Activated CD4-positive, CD25-positive, alpha-beta regulatory T cell treated with anti-CD3 and anti-CD28 coated beads, Interleukin-2, amount 50 U/mL, for 16 hours (primary cell): ENCODE measurements around the gene ERC2.

Source experiments
- DNase-seq: peaks from one replicate; pipeline ENCODE4 v3.0.0-alpha.2; 2020; ENCODE audit warnings: low read depth, low spot score

Gene ERC2

DNA sequence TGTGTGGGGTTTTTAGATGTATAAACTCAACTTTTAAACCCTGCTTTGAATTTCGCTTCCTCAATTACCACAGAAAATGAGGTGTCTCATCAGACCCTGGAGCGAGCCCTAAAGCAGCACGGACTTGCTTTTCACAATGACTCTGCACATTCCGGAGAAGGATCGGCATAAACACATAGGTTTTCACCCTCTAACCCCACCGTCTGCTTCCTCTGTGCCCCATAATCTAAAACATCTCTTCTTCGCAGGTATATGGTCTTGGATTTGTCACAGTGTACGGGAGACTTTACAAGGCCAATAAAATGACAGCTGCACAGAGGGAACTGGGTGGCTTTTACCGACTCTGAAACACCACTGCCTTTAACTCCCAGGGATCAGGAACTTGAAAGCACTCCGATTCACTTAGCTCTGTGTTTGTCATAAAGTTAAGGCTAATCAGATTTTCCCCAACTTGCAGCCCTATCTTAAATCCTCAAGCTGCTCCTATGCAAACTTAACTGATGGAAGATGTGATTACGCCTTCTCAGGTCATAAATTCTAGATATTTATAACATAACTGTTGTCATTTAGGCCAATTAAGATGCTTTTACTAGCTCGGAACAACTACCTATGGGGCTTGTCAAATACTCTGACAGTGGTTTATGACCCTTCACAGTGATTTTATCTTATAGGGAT is 847.8 kb downstream of the ERC2 start:
- no peak for DNase-seq

DNA sequence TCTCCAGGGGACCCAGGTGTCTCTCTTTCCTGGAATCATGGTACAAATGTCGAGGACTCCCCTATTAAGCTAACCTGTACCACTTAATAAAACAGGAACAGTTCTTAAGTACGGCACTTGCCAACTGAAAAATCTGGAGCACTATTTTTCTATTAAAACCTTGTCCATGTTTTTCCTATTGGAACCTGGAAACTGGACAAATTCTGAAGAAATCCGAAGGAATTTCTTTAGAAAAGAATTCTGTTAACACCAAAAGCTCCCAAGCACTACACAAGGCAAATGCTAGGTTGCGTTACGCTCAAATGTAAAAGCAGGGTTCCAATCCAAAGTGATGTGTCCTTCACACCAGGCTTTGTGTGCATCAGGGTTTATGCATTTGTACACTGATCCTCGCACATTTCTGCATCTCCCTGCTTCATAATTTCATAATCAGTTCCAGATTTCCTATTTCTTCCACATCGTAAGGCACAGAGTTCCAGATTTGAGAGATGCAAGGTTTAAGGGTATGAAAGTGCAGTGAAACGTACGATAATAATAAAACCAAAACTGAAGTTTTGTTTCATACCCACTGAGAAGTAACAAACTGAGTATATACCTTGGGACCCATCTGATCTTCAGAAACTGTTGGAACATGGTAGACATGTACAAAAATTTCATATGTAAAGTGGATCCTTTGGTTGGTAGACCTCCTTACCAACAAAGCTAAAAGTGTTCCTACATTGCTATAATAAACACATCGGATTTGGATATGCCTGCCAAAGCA is 849.0 kb downstream of the ERC2 start:
- no peak for DNase-seq

DNA sequence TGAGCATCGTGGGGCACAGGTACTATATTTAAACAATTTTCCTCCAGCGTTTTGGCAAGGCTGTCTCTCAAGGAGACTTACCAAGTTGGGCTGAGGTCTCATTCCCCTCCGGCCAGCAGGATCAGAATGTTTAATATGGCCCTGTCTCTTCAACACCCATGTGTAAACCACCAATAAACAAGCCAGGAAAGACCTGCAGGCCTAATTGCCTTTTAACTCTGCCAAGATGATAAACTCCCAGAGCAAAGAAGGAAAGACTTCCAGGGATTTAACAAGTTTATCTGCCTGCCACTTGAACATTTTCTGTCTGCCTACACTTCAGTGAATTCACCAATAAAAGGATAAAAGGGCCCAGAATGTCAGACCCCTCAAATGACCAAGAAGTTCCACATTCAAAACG is 850.9 kb downstream of the ERC2 start:
- DNase-seq: no peak

DNA sequence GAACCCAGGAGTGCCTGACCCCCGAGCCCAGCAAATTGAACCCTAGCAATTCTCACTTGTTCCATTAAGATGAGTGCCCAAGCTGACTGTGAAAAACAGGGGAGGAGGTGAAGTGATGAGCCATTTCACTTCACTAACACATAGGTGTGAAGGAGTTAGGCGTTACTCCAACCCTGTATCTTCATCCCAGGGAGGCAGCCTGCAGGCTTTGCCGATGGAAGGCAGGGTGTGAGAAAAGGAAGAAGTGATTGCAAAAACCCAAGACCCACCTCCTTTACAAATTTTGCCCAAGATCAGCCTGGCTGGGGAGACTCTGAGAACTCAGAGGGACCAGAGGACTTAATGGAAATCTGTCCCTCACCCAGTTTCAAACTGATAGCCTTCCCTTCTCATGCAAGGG is 851.5 kb downstream of the ERC2 start:
- no peak for DNase-seq

DNA sequence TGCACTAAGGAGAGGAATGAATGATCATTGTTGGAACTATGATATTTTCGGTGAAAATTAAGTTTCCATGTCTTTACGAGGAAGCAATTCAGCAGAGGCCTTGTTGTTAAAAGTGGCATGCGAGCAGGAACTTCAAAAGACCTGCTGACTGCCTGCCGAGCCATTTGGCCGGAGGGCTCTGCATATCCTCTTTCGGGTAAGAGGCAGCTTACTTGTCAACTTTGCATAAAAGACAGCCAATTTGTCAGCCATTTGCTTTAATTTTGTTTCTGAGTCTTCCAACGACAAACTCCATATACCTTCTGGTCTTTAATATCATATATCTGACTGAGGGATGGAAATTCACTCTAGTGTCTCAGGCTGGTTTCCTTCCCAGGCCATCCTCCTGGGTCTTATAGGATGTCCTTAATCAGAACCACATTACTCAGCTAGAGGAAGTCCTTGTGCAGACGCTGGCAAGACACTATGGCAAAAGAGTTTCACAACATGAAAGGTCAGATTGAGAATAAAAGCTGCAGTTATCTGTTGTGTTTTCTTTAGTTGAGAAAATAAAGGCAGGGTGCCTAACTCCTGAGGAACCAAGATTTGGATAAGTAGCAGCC is 852.5 kb downstream of the ERC2 start:
- DNase-seq: no peak

DNA sequence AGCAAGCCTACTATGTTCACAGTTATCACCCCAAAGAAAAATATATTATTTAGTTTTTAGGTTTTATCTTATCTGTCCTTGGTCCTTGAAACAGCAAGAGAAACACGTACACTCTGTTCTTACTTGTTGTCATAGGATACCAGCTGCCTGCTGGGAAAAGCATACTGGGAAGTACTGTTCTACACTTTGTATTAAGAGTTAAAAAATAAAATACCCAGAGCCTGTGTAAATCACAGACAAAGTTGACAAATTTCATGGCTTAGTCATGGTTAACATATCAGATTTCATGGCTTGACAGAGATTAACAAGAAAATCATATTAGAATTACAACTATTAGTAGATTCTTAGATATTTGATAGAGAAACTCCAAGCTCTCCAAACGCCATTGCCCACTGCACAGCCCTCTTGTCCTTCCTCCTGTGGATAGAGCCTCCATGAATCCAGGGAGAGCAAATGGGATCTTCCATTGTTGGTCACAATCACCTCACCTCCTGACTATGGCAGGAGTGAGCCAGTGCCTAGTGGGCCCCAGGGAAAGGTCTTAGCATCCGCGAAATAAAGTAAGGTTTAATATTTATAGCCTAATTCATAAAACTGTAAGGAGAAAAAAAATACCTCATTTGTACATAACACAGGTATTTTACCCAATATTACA is 853.1 kb downstream of the ERC2 start:
- no peak for DNase-seq

DNA sequence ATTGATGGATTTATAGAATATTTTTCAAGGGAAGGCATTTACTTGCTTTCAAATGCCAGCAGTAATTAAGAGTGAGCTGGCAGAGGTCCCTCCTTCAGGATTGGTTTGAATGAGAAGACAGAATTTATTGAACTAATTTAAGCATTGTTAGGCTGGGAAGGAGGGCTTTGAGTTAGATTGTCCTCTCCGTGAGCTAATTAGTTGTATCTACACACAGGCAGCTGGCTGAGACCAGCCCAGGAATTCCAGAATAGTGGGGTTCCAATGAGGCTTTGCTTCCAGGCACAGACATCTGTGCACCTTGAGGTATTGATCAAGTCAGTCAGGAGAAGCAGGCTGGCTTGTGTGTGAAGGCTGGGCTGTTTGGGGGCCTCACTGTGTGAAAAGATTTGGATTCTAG is 857.1 kb downstream of the ERC2 start:
- no peak for DNase-seq

DNA sequence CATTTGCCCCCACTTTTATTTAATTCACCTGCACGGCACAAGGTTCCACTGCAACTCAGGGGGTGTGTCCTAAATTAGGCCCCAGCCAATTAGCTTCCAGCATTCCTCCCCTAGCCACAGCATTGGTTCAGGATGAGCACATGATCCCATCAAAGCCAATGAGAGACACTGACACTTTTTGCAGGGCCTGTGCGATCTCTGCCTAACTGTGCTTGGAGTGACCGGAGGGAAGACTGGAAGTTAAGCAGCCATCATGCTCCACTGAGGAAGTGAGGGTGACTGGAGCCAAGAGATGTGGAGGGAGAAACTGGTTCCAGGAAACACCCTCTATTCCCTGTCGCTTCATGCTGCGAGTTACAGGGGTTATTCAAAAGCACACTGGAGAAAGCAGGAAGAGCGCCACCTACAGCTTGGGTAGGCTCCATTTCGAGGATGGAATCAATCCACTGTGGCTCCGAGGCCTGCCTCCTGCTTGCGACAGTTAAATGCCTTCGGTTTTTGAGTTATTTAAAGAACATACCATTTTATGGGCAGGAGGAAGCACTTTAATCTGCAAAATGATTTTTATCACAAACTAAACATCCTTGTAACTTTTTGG is 858.9 kb downstream of the ERC2 start:
- no peak for DNase-seq

DNA sequence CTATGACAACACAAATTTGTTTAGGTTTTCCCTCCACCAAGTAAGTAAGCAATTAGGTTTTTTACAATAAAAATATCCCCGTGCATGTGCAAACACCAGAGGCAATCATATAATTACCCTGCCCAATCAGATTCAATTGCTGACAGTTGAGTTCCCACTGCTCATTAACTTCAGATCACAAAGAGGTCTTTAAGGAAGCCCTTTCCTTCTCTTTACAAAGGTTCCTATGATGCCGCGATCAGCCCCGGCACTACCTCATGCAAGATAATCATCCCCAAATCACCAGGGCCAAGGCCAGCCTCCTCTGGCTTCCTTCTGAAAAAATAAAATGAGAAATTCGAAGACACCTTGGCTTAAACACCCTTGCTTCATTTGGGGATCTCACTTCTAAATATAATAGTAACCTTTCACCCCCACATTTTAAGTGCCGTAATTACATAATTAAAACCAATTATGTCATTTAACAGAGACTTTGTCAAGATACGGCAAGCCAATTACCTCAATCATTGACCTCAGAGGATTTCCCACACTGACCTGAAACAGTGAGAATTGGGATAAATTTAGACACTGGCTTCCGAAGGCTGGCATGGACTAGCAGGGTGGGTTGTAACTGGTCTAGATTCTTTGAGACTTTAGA is 859.8 kb downstream of the ERC2 start:
- DNase-seq: no peak

DNA sequence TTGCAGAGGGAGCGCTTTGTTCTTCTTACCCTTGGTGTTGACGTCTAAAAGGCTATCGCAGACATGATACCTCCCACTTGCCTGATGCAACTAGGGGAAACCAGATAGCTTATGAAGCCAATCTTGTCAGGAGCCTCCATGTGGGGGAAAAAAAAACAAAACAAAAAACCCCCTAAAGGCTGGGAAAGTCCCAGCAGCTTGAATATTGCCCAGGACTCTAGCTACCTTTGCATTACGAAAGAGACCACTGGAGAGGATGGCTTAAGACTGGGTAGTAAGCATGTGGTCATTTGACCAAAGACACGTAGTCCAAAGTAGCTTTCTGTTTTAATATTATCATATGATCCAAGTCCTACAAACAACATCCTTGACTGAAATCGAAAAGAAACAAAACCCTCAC is 860.4 kb downstream of the ERC2 start:
- DNase-seq: no peak

DNA sequence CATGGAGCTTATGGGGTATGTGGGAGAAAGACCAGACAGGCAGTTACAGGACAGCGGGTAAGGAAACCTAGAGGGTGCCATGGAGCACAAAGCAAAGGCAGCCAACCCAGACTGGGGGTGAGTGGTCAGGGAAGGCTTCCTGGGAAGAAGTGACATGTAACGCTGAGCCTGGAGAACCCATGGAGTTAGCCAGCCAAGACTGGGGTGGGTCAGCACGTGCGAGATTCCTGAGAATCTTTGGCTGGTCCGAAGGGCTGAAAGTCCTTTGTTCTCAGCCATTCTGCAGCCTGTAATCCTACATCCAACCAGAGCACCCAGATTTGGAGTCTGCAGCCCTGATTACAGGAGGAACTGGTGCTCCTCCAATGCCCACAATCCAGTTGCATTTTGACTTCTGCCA is 861.1 kb downstream of the ERC2 start:
- no peak for DNase-seq

DNA sequence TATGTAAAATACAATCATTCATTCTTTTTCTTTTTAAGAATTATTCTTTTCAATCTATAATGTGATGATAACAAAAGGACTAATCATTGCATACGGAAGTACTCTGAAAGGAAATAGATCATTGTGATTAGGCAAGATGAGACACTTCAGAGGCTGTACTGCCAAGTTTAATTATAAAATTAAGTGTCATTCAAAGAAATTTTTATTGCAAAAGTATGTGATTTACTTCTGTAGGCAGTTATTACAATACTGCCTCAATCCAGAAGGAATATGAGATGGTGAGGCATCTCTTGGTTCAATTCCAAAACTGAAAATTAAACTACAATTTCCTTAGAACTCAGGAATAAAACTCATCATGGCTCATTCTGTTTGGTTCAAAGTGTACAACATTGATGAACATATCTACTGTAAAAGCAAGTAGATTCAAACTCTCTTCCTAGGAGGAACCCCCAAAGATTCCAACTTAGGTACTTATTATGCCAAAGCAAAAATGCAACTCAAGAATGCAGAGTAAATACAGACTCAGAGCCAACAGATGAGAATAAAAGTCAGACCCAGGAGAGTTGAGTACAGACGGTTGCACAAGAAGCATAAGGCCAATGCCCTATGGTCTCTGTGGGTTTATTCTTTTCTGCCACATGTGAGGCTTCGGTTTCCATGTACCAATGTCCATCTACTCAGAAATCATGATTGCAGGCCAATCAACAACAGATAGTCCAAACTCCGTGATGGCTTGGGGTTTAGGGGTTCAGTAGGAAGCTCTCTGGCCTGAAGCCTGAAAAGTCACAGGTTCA is 862.6 kb downstream of the ERC2 start:
- no peak for DNase-seq

DNA sequence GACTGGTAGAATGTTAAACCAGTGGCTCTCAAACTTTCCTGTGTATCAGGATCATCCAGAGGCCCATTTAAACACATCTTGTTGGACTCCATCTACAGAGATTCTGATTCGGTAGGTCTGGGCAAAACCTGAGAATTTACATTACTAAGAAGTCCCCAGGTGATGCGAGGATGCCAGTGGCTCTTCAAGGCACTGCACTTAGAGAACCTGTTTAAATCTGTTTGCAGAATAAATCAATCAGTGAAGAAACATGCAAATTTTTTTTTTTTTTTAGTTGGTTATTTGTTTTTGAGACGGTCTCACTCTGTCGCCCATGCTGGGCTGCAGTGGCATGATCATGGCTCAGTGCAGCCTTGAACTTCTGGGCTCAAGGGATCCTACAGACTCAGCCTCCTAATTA is 863.4 kb downstream of the ERC2 start:
- no peak for DNase-seq

DNA sequence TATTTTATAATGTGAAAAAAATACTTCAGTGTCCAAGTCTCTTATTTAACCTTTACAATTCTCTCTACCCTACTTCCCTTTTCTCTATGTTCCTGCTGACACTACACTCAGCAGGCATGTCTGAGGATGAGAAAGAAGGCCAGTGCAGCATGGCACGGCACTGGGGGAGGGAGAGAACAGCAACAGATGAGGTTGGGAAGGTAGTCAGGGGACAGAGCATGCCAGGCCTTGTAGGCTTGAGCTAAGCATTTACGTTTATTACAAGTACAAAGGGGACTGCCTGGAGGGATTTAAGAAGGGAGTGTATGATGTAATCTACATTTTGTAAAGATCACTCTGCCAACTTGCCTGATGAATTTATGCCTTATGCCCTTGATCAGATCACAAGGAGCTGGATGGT is 863.9 kb downstream of the ERC2 start:
- no peak for DNase-seq

DNA sequence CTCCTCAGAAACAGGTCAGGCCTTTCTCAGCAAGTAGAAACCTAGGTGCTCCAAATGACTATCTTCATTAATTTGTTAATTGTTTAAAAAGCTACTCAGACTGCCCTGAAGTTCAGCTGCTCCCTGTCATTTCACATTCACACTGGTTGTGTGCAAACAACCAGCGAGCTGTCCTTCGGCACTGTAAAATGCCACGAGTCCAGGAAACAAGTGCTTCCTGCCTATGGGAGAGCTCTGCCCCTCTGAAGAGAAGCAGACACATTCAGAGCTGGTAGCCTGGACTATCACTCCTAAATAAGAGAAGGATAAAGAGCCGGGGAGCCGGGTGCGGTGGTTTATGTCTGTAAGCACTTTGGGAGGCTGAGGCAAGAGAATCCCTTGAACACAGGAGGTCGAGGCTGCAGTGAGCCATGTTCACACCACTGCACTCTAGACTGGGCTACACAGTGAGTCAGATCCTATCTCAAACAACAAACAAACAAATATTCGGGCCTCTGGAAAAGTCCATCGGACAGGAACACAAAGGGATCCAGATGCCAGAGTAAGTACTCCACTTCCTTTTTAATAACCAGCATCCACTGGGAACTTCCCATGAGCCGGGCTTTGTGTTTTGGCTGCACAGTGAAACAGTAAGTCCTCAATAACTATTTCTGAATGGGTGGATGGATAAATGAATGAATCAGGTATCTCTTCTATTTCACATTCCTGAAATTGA is 866.7 kb downstream of the ERC2 start:
- DNase-seq: no peak

DNA sequence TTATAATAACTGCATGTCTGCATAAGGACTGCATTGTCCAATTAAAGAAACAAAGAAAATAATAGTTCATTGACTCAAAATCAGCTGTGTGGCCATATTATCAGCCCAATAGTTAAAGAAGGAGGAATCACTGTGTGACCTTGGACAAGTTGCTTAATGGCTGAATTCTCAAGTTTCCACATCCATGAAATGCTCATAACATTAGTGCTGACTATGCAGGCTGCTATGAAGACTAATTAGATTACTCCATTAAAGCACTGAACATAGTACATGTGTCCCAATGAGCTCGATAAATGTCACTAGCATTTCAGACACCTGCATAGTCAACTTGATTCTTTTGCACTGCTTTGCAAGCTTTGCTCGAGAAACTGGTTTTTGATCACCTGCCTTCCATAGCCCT is 870.0 kb downstream of the ERC2 start:
- DNase-seq: no peak

DNA sequence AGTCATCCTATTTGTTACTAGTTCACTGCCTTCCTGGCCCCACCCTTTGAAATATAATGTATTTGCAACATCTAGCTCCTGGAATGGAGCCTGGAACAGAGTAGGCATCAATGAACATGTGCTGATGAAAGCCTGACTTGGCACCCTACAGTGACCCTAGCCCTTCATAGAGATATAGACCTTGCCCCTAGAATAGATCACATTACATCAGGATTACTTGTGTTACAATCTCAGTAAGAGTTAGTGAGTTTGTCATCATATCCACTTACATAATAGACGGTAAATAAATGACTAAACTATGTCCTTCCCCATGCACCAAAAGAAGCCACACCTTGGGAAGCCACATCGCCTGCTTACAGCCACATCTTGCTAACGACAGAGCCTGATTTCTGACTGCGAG is 870.6 kb downstream of the ERC2 start:
- no peak for DNase-seq

DNA sequence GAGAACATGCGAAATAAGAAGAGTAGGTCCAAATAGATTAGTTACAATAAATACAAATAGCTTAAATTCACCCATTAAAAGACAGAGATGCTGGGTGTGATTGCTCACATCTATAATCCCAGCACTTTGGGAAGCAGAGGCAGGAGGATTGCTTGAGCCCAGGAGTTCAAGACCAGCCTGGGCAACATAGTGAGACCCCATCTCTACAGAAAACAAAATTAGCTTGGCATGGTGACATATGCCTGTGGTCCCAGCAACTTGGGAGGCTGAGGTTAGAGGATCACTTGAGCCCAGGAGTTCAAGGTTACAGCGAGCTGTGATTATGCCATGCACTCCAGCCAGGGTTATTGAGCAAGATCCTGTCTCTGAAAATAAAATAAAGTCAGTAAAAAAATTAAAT is 872.1 kb downstream of the ERC2 start:
- no peak for DNase-seq

DNA sequence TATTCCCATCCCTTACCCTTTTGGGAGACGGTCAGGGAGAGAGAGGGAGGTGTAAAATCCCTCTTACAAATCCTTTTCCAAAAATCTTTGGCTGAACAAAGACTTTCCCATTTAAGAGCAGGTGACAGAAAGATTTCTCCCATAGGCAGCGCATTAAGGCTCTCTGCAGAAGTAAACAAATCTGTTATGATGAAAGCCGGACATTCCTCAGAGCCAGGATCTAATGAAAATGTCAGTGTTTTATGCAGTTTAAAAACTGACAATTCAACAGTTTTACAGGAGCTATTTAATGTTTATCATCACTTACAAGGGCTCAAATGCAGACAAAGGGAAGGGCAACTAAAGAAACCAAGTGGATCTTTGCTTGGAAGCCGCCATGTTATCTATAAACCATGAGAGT is 872.8 kb downstream of the ERC2 start:
- no peak for DNase-seq

DNA sequence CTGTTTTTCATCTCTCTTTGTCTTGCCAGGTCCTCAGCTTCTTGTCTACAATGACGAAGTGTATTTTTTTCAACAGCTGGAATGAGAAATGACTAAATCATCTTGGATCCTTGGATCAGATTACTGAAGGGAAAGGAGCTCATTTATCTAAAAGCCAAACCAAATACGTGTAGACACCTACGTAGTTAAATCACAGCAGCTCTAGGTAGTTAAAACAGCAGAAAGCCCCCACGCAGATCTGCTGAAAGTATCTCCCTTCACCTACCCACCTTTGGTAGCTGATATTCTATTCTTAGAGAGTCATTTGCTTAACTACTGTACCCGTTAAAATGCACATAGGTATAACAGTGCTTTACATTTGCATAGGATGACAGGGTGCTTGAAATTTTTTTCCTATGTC is 875.7 kb downstream of the ERC2 start:
- no peak for DNase-seq
